ENCODE measurements around the gene ACIN1.
"Not testable (repeated sequence)": the region's sequence is repeated elsewhere in the genome, so short reads cannot be mapped to it uniquely, and the experiment has no call there.

The ACIN1 gene

DNA sequence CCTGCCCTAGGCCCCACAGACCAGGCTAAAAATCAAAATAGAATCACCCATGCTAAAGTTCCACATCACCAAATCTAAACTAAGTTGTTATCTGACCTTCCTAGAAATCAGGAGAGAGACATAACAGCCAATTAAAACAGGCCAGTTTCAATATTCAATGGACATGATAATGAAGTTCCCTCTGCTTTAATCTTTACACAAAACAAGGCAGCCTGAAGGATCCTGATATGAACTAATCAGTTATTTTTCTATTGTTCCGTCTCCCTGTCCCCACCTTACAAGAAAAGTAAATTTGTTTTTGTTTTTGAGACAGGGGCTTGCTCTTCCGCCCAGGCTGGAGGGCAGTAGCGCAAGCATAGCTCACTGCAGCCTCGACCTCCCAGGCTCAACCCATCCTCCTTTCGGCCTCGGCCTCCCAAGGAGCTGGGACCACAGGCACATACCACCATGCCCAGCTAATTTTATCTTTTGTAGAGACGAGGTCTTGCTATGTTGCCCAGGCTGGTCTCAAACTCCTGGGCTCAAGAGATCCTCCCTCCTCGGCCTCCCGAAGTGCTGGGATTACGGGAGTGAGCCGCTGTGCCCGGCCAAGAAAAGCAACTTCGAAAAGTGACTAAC, 29.5 kb upstream of the ACIN1 start:
- no peak for DNase-seq

DNA sequence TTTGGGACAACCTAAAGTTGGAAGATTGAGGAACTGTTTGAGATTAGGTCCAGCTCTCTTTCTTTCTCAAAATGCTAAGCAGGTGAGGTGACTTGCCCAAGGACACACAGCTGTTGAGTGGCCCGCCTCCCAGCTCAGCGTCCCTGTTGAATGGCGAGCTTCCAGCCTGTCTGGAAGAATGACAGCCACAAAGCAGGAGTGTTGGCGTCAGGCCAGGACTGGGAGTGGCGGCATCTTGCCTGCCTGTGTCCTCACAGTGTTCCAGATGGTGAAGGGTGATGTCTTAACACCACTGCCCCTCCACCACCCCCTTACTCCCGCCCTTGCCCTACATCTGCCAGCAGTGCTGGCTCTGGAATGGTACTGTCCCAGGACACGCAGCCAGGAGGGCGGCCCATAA, 28.5 kb upstream of the ACIN1 start:
- DNase-seq = peak; percentile 24

DNA sequence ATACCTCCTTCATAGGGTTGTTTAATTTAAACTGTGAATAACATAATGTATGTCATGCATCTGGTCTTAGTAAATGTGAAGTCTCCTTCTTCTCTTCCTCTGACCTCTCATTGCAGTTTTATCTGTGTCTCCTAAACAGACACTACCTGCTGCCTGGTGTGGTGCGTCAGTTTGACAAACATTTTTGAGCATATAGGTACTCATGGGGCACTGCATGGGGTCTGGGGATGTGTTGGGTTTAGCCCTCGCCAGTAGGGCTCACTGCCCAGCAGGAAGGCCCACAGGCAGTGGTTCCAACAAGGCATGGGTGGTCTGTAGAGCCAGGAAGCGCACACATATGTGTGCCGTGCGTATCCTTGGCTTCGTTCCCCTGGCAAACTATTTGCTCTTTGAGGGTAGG, 27.1 kb upstream of the ACIN1 start:
- no peak for DNase-seq

- DNase-seq = no peak
Observed at GRCh38 chr14:23121361-23121771, 26.4 kb upstream of the ACIN1 start.

DNA sequence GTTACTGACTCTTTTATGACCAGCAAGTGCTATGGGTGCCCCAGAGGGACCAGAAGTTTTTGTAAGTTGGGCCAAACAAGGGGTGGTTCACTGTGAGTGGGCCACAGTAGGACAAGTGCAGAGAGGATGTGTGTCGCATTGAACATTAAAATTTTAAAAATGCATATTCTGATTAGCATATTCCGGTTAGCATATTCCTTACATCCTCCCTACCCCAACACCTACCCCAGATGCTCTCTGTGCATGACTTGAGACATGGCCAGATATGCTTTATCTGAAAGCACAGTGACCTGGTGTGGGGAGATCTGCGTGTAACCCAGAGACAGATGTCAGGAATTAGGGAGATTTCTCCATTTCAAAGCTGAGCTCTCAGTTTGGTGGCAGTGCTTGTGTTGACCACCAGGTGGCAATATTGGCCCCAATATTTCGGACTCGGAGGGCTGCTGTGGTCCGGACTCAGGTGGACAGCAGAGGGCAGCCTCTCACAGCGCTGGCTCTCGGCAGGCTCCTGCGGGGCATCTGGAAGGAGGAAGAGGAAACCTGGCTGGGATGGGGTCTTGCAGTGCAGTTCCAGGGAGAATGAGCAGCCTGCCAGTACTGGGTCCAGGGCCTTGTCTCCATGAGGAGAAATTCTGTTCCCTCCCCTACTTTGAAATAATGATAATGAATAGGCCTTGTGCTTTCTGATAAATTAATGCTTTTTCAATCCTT, 25.8 kb upstream of the ACIN1 start:
- peak; percentile 87 for DNase-seq

- DNase-seq = no peak
Observed at GRCh38 chr14:23119363-23120327, 24.7 kb upstream of the ACIN1 start.

DNA sequence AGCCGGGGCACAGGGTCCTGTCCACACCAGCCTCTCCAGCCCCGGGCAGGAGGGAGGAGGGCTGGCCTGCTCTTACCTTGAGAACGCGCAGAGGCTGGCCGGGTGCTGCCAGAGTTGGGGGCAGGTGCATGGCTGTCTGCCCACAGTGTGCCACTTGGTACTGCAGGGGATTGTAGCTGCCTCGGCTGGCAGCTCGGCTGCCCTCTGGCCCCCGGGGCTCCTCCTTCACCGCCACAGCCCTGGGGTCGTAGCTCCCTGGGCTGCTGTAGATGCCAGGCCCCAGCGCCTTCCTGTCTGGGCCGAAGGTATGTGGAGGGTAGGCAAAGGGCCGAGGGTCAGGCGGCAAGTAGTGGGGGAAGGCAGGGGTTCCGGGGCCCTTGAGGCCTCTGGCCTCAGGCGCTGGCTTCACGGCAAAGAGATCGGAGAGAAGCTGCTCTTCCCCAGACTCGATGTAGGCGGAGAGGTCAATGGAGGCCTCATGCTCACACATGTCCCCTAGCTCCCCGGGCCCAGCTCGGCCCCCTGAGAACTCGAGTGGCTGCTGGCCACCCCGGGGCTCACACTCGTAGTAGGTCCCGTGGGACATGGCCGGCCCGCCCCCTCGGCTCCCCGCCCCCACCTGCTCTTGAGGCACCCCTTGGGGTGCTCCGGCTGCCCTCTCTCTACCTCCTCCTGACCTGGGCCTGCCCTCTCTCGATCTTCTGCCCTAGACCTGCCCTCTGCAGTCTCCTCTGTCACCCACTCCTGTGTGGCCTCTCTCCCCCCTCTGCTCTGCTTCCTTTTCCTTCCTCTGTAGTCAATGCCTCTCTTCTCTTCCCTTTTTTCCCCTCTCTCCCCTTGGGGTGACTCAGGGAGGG, 23.8 kb upstream of the ACIN1 start, which contains the start of gene CEBPE:
TSS of gene CEBPE (minus strand) at position 750 of the 857 bp plus-strand sequence. CDS start at position 586, 164 bp downstream.
- no peak for DNase-seq

GRCh38 chr14:23117371-23118020, 22.6 kb upstream of the ACIN1 start:
- no peak for DNase-seq

DNA sequence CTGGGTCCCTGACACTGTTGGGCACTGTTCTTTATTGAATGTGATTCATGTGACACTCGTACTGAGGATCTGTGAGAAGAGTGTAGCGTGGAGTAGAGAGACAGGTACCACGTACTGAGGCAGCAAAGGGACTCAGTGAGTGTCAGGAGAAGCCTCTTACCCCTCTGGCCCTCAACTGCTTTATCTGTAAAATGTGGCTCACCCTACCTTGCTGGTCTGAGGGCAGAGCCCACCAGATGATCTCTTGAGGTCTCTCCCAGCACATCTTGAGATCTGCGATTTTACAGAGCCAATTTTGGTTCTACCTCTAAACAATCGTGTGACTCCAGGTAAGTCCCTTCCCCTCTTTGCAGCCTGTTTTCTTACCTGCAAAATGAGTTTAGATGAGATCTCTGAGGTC, 21.0 kb upstream of the ACIN1 start:
- DNase-seq = no peak

GRCh38 chr14:23115039-23115731, 20.2 kb upstream of the ACIN1 start:
- DNase-seq = peak; percentile 70

DNA sequence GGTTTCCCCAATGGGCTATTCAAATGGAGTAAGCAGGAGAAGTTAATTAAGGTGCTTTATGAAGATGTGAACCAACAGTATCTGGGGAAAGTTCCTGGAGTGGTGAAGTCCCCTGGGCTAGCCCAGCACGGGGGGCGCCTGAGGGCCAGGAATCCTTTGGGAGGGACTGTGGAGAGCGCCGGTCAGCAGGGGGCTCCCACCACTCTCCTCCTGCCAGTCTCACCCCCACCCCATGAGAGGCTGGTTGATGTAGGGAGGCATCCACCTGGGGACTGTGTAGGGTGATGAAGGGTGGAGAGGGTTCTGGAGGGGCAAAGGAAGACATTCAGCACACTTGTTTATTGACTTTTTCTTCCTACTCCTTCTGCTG, 19.7 kb upstream of the ACIN1 start:
- DNase-seq = no peak

DNA sequence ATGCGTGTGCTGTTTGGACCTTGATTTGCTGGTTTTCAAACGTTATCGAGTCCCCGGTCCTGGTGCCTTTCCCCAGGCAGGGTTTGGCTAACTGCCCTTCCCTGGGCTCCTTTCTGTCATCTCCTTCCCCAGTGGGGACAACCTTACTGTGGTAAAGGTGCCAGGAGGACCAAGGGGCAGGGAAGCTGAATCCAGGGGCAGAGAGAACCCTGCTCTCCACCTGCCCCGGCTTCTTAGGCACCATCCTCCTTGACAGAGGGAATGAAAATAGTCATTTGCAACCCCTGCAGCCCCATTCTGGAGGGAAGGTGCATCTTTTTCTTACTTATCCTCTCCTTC, 19.2 kb upstream of the ACIN1 start:
- no peak for DNase-seq

- DNase-seq = no peak
Observed at GRCh38 chr14:23113431-23114119, 18.6 kb upstream of the ACIN1 start.

DNA sequence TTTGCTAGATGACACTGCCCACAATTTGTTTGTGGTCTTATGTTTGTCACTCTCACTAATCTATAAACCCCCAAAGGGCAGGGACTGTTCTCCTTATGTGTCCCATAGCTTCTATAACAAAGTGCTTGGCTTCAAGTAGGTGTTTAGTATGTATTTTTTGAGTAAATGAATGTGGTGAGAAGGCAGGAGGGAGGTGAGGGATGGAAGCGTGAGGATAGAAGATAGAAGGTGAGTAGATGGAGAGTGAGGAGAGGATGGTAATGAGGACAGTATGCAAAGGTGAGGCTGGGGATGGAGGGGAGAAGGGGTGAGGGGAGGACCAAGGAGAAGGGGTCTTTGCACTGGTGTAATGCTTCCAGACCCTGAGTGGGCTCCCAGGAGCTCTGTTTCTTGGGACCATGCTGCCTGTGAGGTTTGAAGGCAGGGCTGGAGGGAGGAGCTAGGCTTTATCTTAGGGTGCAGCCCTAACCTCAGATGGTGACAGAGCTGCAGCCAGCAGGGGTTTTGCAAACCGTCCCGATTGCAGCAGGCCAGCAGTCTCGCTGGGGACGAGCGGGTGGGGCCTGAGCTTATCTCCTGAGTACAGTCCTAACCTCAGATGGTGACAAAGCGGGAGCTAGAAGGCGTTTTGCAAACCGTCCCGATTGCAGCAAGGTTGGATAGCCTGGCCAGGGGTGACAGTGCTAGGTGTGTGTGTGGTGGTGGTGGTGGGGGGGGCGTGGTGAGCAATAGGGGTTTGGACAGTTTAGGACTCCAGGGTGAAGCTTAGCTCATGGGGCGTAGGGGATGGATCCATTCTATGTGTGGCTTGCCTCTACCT, 17.6 kb upstream of the ACIN1 start:
- no peak for DNase-seq

- no peak for DNase-seq
Observed at GRCh38 chr14:23110579-23111365, 15.8 kb upstream of the ACIN1 start.

- DNase-seq = no peak
Observed at GRCh38 chr14:23109769-23110168, 14.8 kb upstream of the ACIN1 start.

GRCh38 chr14:23108169-23108568, 13.2 kb upstream of the ACIN1 start:
- DNase-seq = not testable (repeated sequence)

GRCh38 chr14:23107620-23108019, 12.7 kb upstream of the ACIN1 start:
- DNase-seq = not testable (repeated sequence)

DNA sequence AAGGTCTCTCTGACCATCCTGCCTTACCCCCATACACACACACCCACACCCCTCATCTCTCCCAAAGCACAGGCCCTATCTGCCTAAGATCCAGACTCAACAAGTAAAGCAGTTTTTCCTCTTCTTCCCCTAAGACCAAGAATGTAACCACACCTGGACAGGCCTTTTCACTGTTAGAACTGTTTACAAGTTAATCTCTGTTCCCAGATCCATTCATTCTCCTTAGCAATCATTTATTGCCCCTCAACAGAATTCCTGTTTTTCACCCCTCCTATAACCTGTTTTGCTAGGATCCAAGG, 11.8 kb upstream of the ACIN1 start:
- no peak for DNase-seq

All from DMS53 (cell line).